Stimulated activated CD8-positive, alpha-beta memory T cell treated with anti-CD3 and anti-CD28 coated beads, Interleukin-2, amount 100 ng/mL, for 48 hours (primary cell): ENCODE data around the gene ODAD3.
"Not testable (repeated sequence)": the region's sequence is repeated elsewhere in the genome, so short reads cannot be mapped to it uniquely, and the experiment has no call there.

Experiments
- DNase-seq, 2 donors: peaks; one replicate each; pipeline ENCODE4 v3.0.0-alpha.2; 2020; ENCODE audit warnings: low read depth in 2 of 2

ODAD3 gene

GRCh38 chr19:11437955-11438354 is 3.0 kb upstream of the ODAD3 start:
- DNase-seq = no peak

DNA sequence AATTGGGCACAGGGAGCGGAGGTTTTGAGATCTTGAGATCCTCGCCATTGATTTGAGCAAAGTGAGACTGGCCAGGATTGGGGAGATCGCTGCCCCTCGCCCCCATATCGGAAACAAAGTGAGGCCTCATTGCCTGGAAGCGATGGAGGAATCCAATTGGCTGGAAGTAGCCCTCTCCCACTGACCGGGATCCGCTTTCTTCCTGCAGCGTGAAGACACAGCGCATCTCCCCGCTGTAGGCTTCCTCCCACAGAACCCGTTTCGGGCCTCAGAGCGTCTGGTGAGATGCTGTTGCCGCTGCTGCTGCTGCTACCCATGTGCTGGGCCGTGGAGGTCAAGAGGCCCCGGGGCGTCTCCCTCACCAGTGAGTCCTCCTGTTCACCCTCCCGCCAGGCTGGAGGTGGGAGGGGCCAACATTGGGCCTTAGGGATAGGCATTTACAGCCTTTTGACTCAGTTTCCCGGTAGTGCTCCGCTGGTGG is 952 bp upstream of the ODAD3 start:
- no peak for DNase-seq

- no peak for DNase-seq
Observed at GRCh38 chr19:11434703-11435056, 241 bp downstream of the ODAD3 start.

DNA sequence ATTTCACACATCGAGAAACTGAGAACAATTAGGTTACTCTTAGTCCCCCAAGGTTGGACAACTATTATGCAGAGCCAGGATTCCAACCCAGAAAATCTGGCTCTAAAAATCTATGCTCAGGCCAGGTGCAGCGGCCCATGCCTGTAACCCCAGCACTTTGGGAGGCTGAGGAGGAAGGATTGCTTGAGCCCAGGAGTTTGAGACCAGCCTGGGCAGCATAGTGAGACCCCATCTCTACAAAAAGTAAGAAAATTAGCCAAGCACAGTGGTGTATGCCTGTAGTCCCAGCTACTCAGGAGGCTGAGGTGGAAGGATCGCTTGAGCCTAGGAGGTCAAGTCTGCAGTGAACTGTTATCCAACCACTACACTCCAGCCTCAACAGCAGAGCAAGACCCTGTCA is 1.4 kb downstream of the ODAD3 start:
- not testable (repeated sequence) for DNase-seq

GRCh38 chr19:11426656-11427055 is 8.3 kb downstream of the ODAD3 start:
- no peak for DNase-seq

DNA sequence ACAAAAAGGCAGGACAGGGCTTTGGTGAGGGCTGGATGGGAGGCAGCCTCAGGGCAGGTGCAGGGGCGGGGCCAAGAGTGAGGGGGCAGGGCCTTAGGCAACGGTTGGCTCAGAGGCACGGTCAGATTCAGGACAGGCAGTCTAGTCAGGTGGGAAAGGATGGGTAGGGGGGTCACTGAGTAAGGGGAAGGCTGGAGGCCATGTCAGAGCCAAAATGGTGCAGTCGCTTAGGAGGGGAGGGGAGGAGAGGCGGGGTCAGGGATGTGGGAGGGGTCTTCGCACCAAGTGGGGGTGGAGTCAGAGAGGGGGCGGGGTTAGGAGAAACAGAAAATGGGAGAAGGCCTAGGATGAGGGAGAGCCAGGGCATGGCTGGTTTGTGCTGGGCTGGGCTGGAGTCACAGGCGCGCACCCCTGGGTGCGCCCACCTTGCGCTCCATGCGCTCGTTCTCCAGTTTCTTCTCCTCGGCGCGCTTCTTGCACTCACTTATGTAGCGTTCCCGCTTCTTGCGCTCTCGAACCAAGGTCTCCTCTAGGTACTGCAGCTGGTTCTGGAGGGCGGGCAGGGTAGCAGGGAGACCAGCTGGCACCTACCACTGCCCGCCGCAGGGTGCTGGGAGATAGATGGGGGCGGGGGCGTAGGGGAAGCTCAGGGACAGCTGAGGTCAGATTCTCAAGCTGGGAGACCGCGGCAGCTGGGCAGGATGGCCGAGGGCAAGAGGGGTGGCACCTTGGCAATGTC is 9.0 kb downstream of the ODAD3 start:
- no peak for DNase-seq

GRCh38 chr19:11423791-11424181 is 11.1 kb downstream of the ODAD3 start:
- DNase-seq = no peak

DNA sequence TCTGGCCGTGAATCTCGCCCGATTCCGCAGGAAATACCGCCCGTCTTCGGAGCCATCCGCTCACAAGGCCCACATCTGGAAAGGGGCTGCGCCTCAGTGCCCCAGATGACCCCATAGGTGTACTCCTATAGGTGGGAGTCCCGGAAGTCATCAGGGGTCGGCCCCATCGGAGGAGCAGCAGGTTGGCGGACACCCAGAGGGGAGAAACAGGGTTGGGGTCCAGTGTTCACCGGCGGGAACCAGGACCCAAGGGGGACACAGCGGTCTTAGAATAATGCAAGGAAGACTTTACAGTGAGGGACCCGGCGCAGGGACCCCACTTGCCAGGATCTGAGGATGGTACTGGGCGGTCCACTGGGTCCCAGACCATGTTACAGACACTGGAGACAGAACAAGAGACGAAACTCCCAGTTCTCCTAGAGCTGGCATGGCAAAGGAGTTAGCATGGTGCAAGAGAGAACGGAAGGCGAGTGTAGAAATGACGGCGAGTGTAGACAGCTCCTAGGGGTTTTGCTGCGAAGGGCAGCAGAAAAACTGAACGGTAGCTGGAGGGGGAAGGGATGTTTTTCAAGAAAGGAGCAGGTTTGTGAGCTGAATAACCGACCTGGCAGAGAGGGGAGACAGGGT is 11.6 kb downstream of the ODAD3 start:
- DNase-seq = no peak

GRCh38 chr19:11422163-11423065 is 12.5 kb downstream of the ODAD3 start:
- peak; percentile 64 to 73 for DNase-seq

- peak in 1 of 2 donors; percentile 52 for DNase-seq
Observed at GRCh38 chr19:11421371-11422098, 13.4 kb downstream of the ODAD3 start.

GRCh38 chr19:11420429-11421370 is 14.2 kb downstream of the ODAD3 start:
- no peak for DNase-seq

GRCh38 chr19:11418549-11419506 is 16.1 kb downstream of the ODAD3 start, which contains the start of gene RGL3:
Gene RGL3, minus strand, starts transcription at chr19:11419314. Its CDS starts 36 bp downstream, at chr19:11419278.
- no peak for DNase-seq

GRCh38 chr19:11418094-11418548 is 16.8 kb downstream of the ODAD3 start:
- DNase-seq = no peak

DNA sequence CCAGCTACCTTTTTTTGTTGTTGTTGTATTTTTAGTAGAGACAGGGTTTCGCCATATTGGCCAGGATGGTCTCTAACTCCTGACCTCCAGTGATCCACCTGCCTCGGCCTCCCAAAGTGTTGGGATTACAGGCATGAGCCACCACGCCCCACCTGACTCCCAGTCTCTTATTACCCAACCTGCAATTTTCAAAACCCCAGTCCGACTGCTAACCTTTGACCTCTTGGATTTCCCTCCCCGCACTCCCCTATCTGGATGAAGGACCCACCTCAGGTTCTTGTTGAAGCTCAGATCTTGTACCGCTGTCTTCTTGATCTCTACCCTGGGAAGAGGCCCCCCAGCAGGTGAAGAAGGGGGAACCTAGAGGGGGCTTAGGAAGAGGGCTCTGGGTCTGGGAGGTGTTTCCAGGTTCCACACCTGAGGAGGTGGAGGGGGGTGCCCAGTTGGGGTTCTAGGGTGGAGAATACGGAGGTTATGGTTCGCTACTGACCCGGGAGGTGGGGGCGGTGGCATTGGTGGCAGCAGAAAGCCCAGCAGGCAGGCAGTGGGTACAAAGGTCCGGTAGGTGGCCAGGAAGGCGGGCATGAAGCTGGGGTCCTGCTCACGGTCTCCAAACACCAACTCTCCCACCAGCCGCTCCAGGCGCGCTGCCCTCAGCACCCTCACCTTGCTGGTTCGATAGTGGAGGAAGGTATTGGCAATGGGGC is 18.4 kb downstream of the ODAD3 start:
- no peak for DNase-seq

- no peak for DNase-seq
Observed at GRCh38 chr19:11414544-11414943, 20.4 kb downstream of the ODAD3 start.

GRCh38 chr19:11410682-11411081 is 24.2 kb downstream of the ODAD3 start:
- no peak for DNase-seq

DNA sequence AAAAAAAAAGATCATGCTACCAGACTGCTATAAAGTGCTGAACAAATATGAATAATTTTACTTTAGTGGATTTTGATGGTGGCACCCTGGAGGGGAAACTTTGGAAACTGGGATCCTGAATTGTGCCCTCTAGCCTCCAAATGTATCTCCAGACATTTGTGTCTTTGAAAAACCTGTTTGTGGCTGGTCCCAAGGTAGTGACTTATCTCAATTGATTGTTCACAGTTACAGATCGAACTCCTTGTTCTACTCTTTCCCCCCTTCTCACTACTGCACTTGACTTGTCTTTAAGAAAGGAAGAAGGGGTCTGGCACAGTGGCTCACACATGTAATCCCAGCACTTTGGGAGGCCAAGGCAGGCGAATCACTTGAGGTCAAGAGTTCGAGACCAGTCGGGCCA is 26.3 kb downstream of the ODAD3 start:
- no peak for DNase-seq

- not testable (repeated sequence) for DNase-seq
Observed at GRCh38 chr19:11406703-11407236, 28.2 kb downstream of the ODAD3 start.
